Fibroblast of pulmonary artery (primary cell): ENCODE measurements around the gene MACROD2.

Source experiments
- DNase-seq: peaks from one replicate; pipeline ENCODE4 v3.0.0-alpha.2; 2010; ENCODE audit warnings: low read depth
- H3K4me3 ChIP-seq: replicated peaks from 2 replicates; pipeline ENCODE4 v1.5.1; 2011; ENCODE audit warnings: low read depth, mild to moderate bottlenecking, control low read depth, low read length, moderate library complexity
- CTCF ChIP-seq: IDR thresholded peaks from 2 replicates; pipeline ENCODE4 v1.5.1; 2011; ENCODE audit warnings: mild to moderate bottlenecking, control low read depth, low read length, inconsistent platforms; ENCODE audit errors: missing control alignments

Gene MACROD2

GRCh38 chr20:14959506-14960475 is 964.5 kb downstream of the MACROD2 start:
- DNase-seq: peak; percentile 65
- no peak for TF ChIP-seq CTCF
- no peak overlapping the region for H3K4me3 ChIP-seq

GRCh38 chr20:14960831-14961230 is 965.5 kb downstream of the MACROD2 start:
- DNase-seq: no peak
- H3K4me3 ChIP-seq: no peak overlapping the region
- TF ChIP-seq CTCF: no peak

GRCh38 chr20:14963262-14963663 is 967.9 kb downstream of the MACROD2 start:
- DNase-seq: peak; percentile 56
- TF ChIP-seq CTCF: no peak
- H3K4me3 ChIP-seq: no peak overlapping the region

GRCh38 chr20:14966203-14966602 is 970.9 kb downstream of the MACROD2 start:
- no peak for DNase-seq
- no peak for TF ChIP-seq CTCF
- H3K4me3 ChIP-seq: no peak overlapping the region

GRCh38 chr20:14966808-14967207 is 971.5 kb downstream of the MACROD2 start:
- H3K4me3 ChIP-seq: no peak overlapping the region
- TF ChIP-seq CTCF: no peak

GRCh38 chr20:14972256-14972655 is 976.9 kb downstream of the MACROD2 start:
- no peak for TF ChIP-seq CTCF
- no peak for DNase-seq
- H3K4me3 ChIP-seq: no peak overlapping the region

More at GRCh38 chr20:14966808-14967207, 971.5 kb downstream of the MACROD2 start:
- DNase-seq: no peak
